Heart left ventricle (tissue), 16 donors: ENCODE results near the gene RNF208. TPM values are rescaled to one million over a fixed set of nuclear protein-coding genes. Genes with fewer than 3 reads are reported as not detected.

Source experiments
- ATAC-seq, 4 donors: fragments of 200-7000 bp; cut with Tn5 transposase; one replicate each; pipeline ENCODE4 v1.9.1; 2020 to 2022; ENCODE audit warnings: moderate library complexity in 4 of 4, mild to moderate bottlenecking in 3 of 4, moderate number of reproducible peaks in 1 of 4
- DNase-seq, 5 donors: peaks; one replicate each; pipeline ENCODE4 v3.0.0-alpha.2; 2020
- H3K27ac ChIP-seq, 12 donors: fragments of 200-600 bp; sonication (generic) in 4 of 12; one replicate each; pipeline versions ENCODE4 v1.5.0 to v1.8.0; 2016 to 2022; ENCODE audit warnings: mild to moderate bottlenecking in 2 of 12
- H3K27me3 ChIP-seq, 9 donors: fragments of 200-600 bp; sonication (generic) in 2 of 9; one replicate each; pipeline versions ENCODE4 v1.5.1 to v1.8.0; 2016 to 2022; ENCODE audit warnings: mild to moderate bottlenecking in 3 of 9
- H3K36me3 ChIP-seq, 9 donors: fragments of 200-600 bp; sonication (generic) in 2 of 9; one replicate each; pipeline versions ENCODE4 v1.5.0 to v1.8.0; 2018 to 2022; ENCODE audit warnings: mild to moderate bottlenecking in 2 of 9
- H3K4me1 ChIP-seq, 12 donors: fragments of 200-600 bp; sonication (generic) in 4 of 12; one replicate each; pipeline versions ENCODE4 v1.5.0 to v1.8.0; 2016 to 2022; ENCODE audit warnings: mild to moderate bottlenecking in 3 of 12
- H3K4me3 ChIP-seq, 12 donors: fragments of 200-600 bp; sonication (generic) in 4 of 12; one replicate each; pipeline versions ENCODE4 v1.5.0 to v1.8.0; 2017 to 2022; ENCODE audit warnings: mild to moderate bottlenecking in 9 of 12, moderate library complexity in 4 of 12
- H3K9me3 ChIP-seq, 12 donors: fragments of 200-600 bp; sonication (generic) in 4 of 12; one replicate each; pipeline versions ENCODE4 v1.5.0 to v1.8.0; 2016 to 2022; ENCODE audit warnings: mild to moderate bottlenecking in 1 of 12
- CTCF ChIP-seq, 12 donors: fragments of 200-600 bp; sonication (generic) in 4 of 12; IDR thresholded peaks; one replicate each; pipeline versions ENCODE4 v1.5.0 to v1.8.0; 2018 to 2022; ENCODE audit warnings: antibody characterized with exemption in 12 of 12, mild to moderate bottlenecking in 5 of 12
- POLR2A ChIP-seq, 2 donors: fragments of 450-650 bp; IDR thresholded peaks; one replicate each; pipeline ENCODE4 v1.6.1; 2017; ENCODE audit warnings: antibody characterized with exemption in 2 of 2, mild to moderate bottlenecking in 2 of 2, moderate library complexity in 2 of 2
- WGBS, 4 donors: extraction: QIAGEN DNeasy Blood & Tissue Kit in 2 of 4; methylation state at CpG; one replicate each; pipeline versions ENCODE4 v1.1.5 to v1.1.7; 2013 to 2018; 5-methylcytosine and 5-hydroxymethylcytosine counted together
- intact Hi-C, 10 donors: fragments of 100-400 bp; cut with DNase I; formaldehyde crosslinking; loops; one replicate each; pipeline versions ENCODE4 v1.11.1 to v1.14.2; 2022
- polyA plus RNA-seq, 2 donors: library from polyadenylated mRNA; stranded (reverse); fragments of 200-250 nt; gene quantifications; one replicate each; pipeline ENCODE4 v1.2.3, GENCODE V29; 2013
- total RNA-seq, 9 donors: library from RNA; depleted of rRNA in 2 of 9; stranded (reverse); fragments of >200 nt in 2 of 9; fragmentation: NEBNext Ultra II Directional in 3 of 9; extraction: Animal tissue kit (Norgen Biotek cat#: 25700) in 3 of 9; gene quantifications; one replicate each; pipeline versions ENCODE4 v1.1.0 to v1.2.4, GENCODE V29; 2016 to 2023
- donor health status: ischemic (EF 13 %, LVEDD 7.1; RV severe dilation, severe dysfunction).
- donor health status: healthy with polysubstance abuse.
- donor health status: DM: no; HTN: yes; CAD: no.
- donor health status: DM: no; HTN: no; CAD: no.
- donor health status: ischemic (EF 25% LVEDD 6.9; RV normal size, moderate dysfunction).
- donor health status: ischemic (EF 25% LVEDD 5.7; RV mildly dilated, moderate dysfunction).
- donor health status: healthy.
- donor health status: DM: yes; HTN: yes; CAD: no.
- donor health status: ischemic (EF 35%, LVEDD 5.7; RV mildly dilated, moderate dysfunction).
- donor health status: nonischemic (EF 11% LVEDD 7.7; RV severe dilation, severe dysfunction).
- donor health status: DM: yes; HTN: yes; CAD: no.
- donor health status: PGD.
- donor health status: ischemic (EF 29% LVEDD 5.4; RV normal size, mild dysfunction).
- donor health status: nonischemic (EF 23%, LVEDD 6.1; RV moderate dilation, normal function).

RNF208 gene
- total and polyA plus RNA-seq, 11 donors, result 6.9 to 72.7 (median 22.5) TPM

- Histone ChIP-seq H3K9me3 (no peaks in the 10 kb centered on the region), H3K36me3 (peaks cover 0 to 24% (median 18%) of the 10 kb centered on the region in 9 donors), H3K4me3 (peak overlapping the region; percentile 70 to 97 (median 92)), H3K27me3 (no peaks in the 10 kb centered on the region), H3K4me1 (peaks cover 0 to 57% (median 39%) of the 10 kb centered on the region in 12 donors), H3K27ac (peak overlapping the region; percentile 90 to 97 (median 94))
- no peak for ATAC-seq
- DNase-seq, result no peak
- intact Hi-C loops, result no loop called here
- WGBS, 4 donors, result 57 to 71% (median 67%) methylated on average over 21 to 36 of the region's 36 CpGs
- TF ChIP-seq CTCF (IDR thresholded peaks at IDR 0.05), result no peak
- no peak for TF ChIP-seq POLR2A (IDR thresholded peaks at IDR 0.05)
These were observed 20.5 kb upstream of the RNF208 start for GRCh38 chr9:137242269-137243203.

- H3K4me3 ChIP-seq, result peak overlapping the region; percentile 70 to 97 (median 92)
- intact Hi-C loops, result loop anchor here in 2 of 10 donors (1.0 to 2.0 kb wide), 2 partner anchors 14 to 35 kb away; partner anchors contain the start of genes TOR4A (in 2 of the 2) and NELFB (in 1 of the 2)
- WGBS, 4 donors, result 2 to 13% (median 4%) methylated on average over 3 to 83 of the region's 83 CpGs
- peaks cover 0 to 66% (median 43%) of the 10 kb centered on the region in 12 donors for H3K4me1 ChIP-seq
- peak; percentile 64 to 86 (median 73) for DNase-seq
- H3K27ac ChIP-seq, result peak overlapping the region; percentile 90 to 97 (median 94)
- ATAC-seq, result peak in 2 of 4 donors; percentile 13 to 26
- H3K9me3 ChIP-seq, result no peaks in the 10 kb centered on the region
- TF ChIP-seq POLR2A (IDR thresholded peaks at IDR 0.05), result no peak
- no peak for TF ChIP-seq CTCF (IDR thresholded peaks at IDR 0.05)
- H3K36me3 ChIP-seq, result peaks cover 0 to 24% (median 18%) of the 10 kb centered on the region in 9 donors
- H3K27me3 ChIP-seq, result no peaks in the 10 kb centered on the region
These were observed 19.6 kb upstream of the RNF208 start for GRCh38 chr9:137241490-137242268.

- H3K36me3 ChIP-seq, result peaks cover 0 to 24% (median 18%) of the 10 kb centered on the region in 9 donors
- no peaks in the 10 kb centered on the region for H3K27me3 ChIP-seq
- DNase-seq (peak; percentile 99 to 100 (median 100)), ATAC-seq (peak; percentile 86 to 94 (median 90))
- 0 to 1% (median 1%) methylated on average over 45 to 67 of the region's 67 CpGs for WGBS, 4 donors
- H3K9me3 ChIP-seq, result no peaks in the 10 kb centered on the region
- H3K4me1 ChIP-seq, result peaks cover 0 to 73% (median 49%) of the 10 kb centered on the region in 12 donors
- H3K27ac ChIP-seq, result peak within 1 kb of the TSS; percentile 94 to 100 (median 98)
- TF ChIP-seq POLR2A (IDR thresholded peaks at IDR 0.05) (peak; percentile 57 to 97), CTCF (IDR thresholded peaks at IDR 0.05) (peak in 4 of 12 donors; percentile 1 to 6 (median 2))
- peak within 1 kb of the TSS; percentile 70 to 97 (median 92) for H3K4me3 ChIP-seq
- intact Hi-C loops, result loop anchor here in 2 of 10 donors (1.0 to 2.0 kb wide), 2 partner anchors 14 to 36 kb away; partner anchors contain the start of genes TOR4A (in 2 of the 2) and NELFB (in 1 of the 2)
These were observed 18.9 kb upstream of the RNF208 start, which contains the start of gene TUBB4B for GRCh38 chr9:137240841-137241489. TUBB4B (plus strand) TSS chr9:137241287; CDS start chr9:137241361, 74 bp downstream.
